Femur (tissue), 1 donor: ENCODE results near the gene TIMM10.
"Not testable (repeated sequence)": the region's sequence is repeated elsewhere in the genome, so short reads cannot be mapped to it uniquely, and the experiment has no call there.

ENCODE experiments used
- DNase-seq: peaks from one replicate; pipeline ENCODE4 v3.0.0-alpha.2; 2017

Gene TIMM10

DNA sequence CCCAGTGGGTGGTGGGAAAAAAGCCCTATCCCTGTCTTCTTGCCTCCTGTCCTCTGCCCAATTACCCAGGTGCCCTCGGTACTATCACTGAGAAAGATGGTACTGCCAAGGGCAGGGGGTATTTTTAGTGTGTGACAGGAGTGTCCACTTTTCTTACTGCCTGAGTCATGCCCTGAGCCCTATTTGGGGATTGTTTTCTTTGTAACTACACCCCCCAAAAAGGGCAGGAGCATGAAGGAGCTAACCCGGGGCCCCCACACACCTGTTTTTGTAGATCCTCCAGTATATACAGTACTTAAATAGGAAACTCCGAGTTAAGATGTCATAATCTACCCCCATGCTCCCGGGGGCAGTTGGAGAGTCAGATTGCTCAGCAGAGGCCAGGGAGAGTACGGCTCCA is 10.6 kb upstream of the TIMM10 start:
- no peak for DNase-seq

DNA sequence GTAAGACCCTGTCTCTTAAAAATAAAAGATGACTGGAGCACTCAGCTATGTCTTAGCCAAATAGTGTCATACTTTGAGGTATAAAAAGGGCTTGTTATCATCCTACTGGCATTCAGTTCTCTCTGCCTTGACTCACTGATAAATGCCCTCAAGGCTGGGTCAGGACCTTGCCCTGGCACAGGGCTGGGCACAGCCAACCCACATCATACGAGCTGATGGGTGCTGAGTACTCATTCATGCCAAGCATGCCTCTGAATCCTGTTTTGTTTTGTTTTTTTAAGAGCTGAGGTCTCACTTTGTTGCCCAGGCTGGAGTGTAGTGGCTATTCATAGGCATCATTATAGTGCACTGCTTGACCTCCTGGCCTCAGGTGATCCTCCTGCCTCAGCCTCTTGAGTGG is 8.8 kb upstream of the TIMM10 start:
- DNase-seq, result no peak

DNA sequence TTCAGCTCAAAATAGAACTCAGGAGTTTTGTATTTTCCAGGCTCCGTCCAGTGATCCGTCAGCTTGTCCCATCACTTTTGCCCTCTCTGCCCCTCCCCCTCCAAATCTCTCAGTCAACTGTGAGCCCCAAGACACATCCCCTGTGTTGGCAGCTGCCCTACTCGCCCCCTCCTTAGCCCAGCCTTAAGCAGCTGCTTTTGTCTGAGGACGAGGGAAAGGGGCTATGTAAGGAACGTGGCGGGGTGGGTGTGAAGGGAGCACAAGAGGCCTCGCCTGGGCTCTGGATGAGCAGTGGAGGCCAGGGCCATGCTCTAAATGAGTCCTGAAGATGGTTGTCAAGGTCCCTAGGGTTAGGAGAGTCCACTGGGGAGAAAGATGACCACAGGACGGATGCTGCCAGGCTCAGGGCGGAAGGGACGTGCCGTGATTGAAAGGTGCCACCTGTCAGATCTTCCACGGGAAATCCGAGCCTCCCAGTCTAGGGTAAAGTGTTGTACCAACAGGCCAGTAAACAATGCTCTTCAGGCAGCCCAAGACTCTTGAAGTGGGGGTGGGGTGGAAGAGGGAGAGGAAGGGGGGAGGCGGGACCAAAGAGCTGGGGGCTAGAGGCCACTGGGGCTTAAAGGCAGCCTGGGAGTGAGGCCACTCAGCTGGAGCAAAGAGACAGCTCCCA is 6.5 kb upstream of the TIMM10 start, which contains the start of gene SMTNL1:
TSS of gene SMTNL1 (plus strand) at position 649 of the 673 bp plus-strand sequence. CDS start 5,048 bp downstream, outside the sequence.
- DNase-seq, result peak; percentile 45

DNA sequence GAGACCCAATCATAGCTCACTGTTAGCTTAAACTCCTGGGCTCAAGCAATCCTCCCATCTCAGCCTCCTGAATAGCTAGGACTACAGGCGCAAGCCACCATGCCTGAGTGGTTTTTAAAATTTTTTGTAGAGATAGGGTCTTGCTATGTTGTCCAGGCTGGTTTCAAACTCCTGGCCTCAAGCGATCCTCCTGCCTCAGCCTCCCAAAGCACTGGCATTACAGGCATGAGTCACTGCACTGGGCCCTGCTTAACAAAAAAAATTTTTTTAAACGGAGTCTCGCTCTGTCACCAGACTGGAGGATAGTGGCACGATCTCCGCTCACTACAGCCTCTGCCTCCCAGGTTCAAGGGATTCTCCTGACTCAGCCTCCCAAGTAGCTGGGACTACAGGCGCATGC is 3.9 kb upstream of the TIMM10 start:
- DNase-seq, result not testable (repeated sequence)

DNA sequence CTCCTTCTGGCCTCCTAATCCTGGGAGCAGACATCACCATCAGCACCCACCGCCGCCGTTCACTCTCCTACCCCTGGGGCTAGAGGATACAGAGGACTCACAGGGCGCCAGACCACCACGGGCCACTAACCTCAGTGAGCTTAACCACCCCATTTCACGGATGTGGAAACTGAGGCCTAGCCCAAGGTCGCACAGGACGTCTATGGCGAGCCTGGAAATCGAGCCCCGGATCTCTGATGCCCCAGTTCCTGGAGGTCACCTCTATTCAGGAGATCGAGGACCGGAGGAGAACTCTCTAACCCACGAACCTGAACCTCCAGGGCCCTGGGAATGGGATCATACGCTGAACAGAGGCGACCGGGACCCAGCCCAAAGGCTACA is 349 bp downstream of the TIMM10 start:
- DNase-seq, result no peak

DNA sequence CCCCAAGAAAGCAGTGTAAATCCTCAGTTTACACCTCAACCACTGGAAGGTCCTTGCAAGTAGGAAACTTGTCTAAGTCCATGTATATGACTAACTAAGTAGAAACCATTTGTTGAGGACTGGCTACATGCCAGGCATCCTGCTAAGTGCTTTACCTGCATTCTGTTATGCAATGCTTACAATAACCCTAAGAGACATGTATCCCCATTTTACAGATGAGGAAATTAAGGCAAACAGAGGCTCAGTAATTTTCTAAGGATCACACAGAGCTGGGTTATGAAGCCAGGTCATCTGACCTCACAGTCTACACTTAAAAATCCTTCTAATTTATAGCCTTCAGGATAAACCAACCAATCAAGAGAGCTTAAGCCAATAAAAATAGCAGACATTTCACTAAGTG is 1.5 kb downstream of the TIMM10 start:
- DNase-seq, result no peak

DNA sequence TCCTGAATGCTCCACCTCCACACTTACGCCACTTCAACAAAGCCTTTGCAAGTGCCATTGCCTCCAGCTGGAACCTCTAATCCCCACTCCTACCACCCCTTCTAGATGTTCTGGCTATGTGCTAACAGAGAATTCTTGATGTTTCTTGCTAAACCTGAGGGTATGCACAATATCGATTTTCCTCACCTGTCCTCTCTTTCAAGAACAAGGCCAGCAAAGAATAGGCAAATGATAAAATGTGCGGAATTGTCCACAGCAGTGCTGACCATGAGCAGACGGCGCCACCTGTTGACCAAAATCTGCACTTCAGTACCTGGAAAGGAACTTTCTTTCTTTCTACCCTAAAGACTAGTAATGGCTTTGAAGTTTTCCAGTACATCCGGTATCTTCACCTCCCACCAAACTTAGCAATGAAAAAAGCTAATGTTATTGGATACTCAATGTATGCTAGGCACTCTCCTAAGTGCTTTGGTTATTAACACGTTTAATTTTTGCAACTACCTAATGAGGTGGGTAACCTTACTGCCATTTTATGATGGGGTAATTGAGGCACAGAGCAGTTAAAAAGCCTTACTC is 3.4 kb downstream of the TIMM10 start:
- peak; percentile 73 for DNase-seq

DNA sequence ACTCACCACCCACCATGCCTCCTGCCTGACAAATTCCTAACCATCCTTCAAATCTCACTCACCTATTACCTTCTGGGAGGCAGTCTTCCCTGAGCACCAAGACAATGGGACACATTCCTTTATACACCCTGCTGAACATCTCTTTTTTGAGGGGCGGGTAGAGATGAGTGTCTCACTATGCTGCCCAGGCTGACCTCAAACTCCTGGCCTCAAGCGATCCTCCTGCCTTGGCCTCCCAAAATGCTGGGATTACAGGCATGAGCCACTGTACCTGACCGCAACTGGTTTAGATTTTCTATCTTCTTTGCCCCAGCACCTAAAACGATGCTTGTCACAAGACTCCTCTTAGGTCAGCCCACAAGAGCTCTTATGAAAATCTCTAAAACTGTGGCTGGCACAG is 7.1 kb downstream of the TIMM10 start:
- DNase-seq, result no peak

DNA sequence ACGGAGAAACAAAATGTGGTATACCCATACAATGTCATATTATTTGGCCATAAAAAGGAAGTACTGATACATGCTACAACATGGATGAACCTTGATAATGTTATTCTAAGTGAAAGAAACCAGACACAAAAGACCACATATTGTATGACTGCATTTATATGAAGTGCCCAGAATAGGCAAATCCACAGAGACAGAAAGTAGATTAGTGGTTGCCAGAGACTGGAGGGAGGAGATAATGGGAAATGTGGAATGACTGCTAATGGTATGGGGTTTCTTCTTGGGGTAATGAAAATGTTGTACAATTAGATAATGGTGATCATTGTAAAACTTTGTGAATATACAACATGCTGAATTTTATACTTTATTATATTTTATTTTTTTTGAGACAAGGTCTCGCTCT is 9.4 kb downstream of the TIMM10 start:
- no peak for DNase-seq

DNA sequence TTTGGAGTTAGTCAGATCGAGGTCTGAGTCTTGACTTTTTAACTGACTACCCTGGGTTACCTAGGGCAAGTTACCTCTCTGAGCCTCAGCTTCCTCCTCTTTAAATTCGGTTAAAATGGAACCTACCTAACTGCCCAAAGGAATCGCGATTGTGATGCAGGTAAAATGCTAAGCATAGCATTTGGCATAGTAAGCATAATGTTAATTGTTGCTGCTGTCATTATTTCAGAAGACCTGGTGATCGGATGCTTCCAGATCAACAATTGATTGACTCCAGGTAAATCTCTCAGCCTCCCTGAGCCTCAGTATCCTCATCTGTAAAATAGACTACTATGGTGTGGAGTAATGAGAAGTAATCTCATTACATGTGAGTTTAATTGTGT is 14.5 kb downstream of the TIMM10 start:
- DNase-seq, result no peak

DNA sequence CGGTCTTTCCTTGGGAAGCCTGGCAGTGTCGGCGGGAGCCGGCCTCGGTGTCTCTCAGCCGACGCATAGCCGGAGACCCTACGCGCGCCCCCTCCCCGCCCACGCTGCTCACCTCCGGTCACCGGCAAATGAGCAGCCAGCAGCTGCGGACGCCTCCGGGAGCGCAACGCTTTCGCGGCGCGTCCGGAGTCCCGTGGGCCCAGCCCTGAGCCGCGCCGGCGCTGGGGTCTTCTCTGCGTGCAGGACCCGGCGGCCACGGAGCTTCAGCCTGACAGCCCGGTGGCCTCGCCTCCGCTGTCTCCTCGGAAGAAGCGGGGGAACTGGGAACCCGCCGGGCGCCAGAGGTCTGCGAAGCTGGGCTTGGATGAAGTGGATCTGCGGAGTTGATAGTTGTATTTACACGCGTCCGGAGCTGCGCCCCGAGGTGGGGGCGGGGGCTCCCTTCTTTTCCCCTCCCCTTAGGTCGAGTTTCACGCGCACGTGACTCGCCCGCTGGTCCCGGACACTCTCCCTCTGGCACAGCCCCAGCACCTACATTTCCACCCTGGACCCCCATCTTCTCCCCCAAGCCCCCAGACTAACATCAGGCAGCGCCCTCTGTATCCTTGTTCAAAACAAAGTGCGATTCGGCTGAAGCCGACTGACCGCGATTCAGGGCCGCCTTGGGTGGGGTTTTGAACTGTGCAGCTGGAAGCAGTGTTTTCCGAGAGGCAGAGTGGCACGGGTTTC is 15.1 kb downstream of the TIMM10 start, which contains the start of gene SLC43A1:
TSS of gene SLC43A1 (minus strand) at position 371 of the 729 bp plus-strand sequence. CDS start 1,591 bp downstream, outside the sequence.
- peak; percentile 71 for DNase-seq

DNA sequence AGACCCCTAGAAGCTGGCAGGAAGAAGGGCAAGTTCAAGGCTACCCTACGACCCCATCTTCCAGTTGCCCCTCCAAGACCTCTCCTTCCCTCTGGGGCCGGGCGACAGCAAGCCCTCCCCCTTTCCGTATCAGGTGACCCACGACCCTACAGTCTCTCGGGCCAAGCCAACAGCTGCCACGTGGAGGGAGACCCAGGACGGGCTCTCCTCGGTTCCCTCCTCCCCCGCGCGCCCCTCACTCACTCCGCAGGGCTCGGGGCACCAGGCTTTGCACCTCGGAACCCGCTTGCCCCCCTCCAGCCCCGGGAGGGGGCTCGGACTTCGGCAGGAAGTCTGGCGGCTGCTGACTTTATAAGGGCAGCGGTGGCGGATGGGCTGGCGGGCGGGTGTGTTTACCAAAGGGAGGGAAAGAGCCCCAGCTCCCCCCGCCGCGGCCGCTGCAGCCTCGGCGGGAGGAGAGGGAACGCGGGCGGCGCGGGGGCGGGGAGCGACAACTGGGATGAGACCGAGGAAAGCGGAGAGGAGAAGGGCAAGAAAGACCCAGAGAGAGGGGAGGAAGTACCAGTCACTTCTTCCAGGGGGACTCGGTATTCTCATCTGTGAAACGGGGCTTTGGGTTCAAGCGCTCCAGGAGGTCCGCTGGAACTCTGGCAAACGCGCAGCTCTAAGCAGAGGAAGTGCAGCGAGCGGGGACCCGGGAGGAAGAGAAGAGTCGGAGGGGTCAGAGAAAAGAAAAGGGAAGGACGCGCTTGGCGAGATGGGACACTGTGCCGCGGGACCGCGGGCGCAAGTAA is 15.8 kb downstream of the TIMM10 start:
- DNase-seq, result peak; percentile 62

DNA sequence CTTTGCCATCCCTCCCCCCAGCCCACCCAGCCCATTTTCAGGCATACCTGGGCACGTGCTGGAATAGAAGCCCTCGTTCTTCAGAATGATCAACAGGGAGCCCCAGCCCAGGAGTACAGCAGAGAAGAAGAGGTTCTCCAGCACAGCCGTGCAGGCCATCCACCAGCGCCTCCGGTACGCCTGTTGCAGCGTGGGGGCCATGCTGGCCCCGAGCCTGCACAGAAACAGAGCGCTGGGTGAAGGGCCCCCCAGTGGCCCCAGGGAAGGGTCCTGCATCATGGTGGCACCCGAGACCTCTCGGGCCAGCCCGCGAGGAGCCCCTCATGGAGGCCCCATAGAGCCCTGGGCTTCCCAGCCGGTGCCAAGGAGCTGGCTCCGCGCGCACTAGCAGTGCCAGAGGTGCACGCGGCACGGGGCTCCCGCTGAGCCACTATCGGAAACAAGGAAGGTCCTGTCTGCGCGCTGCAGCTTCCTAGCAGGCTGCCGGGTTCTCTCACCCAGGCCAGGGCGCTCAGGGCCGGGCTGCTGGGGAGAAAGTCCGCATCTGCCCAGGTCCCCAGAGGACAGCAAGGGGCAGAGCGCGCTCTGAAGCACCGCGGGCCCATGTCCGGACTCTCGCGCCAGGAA is 16.5 kb downstream of the TIMM10 start:
- peak; percentile 49 for DNase-seq

DNA sequence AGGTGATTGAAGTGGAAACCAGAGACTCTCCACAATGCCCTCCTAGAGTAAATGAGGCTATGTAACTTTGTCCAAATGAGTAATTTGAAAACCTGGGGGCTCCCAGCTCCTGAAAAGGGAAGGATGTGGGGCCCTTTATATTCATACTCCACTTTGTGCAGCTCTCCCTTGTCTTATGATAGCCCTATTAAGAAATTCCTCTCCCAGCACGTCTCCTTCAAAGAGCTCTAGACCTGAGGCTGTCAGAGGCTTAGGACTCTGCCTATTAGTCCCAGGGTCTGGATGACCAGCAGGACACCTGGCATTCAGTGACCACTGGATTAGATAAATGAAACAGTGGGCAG is 17.1 kb downstream of the TIMM10 start:
- DNase-seq, result no peak

DNA sequence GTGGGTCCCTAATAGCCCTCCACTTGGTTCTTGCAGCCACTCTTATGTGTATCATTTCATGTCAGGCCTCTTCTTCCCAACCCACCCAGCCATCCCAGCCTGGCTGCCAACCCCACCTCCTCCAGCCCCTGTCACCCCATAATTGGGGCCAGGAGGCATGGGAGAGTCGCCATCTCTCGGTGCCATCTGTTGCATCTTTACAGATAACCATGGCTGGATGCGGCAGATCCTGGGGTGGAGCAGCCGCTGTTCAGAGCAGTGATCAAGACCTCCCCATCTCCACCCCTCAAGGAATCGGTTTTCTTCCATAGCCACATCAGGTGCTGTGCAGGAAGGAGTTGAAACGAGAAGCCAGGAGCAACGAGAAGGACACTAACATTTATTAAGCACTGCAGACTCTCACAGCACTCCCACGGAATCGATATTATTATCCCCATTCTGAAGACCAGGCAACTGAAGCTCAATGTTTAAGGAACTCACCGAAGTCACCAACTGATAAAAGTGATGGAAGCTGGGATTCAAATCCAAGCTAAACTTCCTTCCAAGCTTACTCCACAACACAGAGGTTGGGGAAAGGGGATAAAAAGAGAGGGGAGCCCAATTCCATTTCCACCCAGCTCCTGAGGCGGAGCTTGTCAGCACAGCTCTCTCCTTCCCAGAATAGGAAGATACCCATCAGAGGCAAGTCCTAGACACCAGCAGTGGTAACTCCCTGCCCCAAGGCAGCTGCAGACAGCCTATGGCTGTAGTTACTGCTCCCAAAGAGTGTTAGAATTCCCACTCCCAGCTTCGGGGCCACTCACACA is 17.7 kb downstream of the TIMM10 start:
- no peak for DNase-seq

DNA sequence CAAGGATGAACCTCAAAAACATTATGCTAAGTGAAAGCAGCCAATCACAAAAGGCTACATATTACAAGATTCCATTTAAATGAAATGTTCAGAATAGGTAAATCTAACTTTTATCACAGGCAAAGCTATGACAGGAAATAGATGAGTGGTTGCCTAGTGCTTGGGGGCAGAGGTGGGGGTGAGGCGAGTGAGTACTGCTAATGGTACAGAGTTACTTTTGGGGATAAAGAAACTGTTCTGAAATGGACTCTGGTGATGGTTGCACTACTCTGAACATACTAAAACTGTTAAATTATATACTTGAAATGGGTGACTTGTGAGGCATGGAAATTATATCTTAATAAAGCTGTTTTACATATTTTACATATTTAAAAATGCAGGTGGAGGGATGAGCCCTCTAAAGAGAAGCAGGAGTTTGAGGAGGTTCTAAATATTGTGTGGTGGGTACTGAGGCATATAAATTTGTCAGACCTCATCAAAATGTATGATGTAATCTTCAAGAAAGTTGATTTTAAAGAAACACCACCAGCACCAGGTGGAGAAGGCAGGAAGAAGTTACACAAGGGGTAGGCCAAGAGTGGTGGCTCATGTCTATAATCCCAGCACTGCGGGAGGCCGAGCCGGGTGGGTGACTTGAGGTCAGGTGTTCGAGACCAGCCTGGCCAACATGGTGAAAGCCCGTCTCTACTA is 18.7 kb downstream of the TIMM10 start:
- DNase-seq, result no peak

DNA sequence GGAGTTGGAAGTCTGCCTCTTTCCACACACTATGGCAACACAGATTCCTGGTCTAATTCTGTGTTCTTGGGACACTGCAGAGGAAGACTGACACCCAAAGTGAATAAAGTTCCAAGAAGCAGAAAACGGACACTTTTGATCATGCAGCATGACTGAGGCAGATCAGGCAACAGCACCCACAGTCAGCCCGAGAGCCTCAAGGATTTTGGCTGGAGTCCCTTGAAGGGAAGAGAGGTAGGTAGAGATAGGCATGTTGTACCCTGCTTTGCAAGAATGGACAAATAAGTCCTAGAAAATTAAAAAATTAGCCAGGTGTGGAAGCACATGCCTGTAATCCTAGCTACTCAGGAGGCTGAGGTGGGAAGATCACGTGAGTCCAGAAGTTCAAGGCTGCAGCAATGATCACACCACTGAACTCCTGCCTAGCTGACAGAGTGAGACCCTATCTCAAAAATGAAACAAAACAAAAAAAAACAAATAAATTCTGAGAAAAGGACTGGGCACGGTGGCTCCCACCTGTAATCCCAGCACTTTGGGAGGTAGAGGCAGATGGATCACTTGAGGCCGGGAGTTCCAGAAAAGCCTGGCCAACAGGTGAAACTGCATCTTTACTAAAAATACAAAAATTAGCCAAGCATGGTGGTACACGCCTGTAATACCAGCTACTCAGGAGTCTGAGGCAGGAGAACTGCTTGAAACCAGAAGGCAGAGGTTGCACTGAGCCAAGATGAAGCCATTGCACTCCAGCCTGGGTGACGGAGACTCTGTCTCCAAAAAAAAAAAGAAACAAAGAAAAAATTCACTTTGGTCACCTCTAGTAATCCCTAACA is 22.0 kb downstream of the TIMM10 start:
- DNase-seq, result no peak

DNA sequence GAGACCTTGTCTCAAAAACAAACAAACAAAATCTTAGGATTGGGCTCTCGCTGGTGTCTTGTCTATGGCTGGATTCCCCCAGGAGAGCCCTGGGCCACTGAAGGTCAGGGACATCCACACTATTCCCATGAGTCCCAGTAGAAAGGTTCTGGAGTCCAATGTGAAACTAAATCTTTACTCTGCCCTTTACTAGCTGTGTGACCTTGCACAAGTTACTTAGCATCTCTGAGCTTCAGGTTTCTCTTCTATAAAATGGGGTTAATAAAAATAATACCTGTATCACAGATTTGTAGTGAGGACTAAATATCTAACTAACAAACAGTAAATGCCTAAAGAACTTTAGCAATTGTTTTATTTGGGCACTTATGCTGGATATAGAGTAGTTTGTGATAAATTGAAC is 24.0 kb downstream of the TIMM10 start:
- DNase-seq, result no peak

DNA sequence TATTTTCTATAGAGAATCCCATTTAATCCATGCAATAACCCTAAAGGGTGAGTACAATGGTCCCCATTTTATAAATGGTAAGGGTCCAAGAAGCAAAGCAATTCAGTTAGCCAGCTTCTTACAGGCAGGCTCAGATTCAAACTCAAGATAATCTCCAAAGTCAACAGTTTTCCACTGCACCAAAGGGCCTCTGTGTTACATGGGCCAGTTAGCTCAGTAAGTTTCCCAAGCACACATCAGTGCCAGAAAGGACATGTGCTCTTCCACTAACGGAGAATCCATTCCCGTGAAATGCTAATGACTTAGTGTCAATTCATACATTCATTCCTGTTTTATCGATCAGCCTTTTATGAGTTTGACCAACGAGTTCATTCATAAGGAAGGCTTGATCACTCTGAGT is 26.0 kb downstream of the TIMM10 start:
- DNase-seq, result no peak

DNA sequence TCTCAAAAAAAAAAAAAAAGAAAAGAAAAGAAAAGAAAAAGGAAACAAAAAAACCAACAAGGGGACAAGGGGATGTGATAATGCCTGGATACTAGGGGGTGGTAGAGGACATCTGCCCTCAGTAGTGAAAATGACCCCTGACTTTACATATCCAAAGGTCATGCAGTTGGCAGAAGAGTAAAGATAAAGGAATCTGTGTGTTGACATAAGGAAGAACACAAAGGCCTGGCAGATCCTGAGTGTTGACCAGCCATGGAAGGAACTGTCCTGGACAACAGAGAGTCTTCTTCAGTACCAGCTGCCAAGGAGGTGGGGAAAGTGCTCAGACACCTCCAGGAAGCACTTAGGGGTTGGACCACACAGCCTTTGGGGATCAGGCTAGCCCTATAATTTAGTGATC is 27.7 kb downstream of the TIMM10 start:
- DNase-seq, result no peak

DNA sequence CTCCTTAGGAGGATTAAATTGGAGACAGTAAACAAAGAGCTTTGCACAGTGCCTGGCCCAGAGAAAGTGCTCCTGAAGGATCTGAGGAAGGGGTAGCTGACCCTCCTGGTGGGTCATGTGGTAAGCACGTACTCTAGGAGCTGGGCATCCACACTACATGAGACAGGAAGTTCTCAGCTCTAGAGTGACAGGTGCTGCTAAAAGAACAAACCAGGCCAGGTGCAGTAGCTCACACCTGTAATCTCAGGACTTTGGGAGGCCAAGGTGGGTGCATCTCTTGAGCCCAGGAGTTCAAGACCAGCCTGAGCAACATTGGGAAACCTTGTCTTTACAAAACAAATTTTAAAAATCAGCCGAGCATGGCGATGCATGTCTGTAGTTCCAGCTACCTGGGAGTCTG is 28.2 kb downstream of the TIMM10 start:
- no peak for DNase-seq
